HG03342 (cell line): ENCODE measurements around the gene CFAP92.

ENCODE experiments used
- ATAC-seq: cut with Tn5 transposase; IDR thresholded peaks from one replicate; pipeline ENCODE4 v1.9.1; 2021; ENCODE audit warnings: mild to moderate bottlenecking, moderate library complexity; ENCODE audit not compliant: unreplicated experiment

The CFAP92 gene

DNA sequence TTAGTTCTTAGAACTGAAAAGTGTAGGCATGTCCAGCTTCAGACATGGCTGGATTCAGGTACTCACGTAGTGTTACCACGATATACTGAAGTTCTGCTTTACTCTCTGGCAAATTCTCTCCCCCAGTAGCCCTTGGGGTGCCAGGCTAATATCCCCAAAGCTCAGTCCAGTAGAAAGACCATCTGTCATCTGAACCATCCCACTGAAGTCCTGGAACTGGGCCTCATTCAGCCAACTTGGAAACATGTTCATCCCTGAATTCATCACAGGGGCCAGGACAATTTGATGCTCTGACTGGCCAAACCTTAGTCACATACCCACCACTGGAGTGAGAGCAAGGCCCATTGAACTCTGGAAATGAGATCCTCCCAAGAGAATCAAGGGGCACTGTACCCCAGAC lies 15.4 kb upstream of the CFAP92 start:
- no peak for ATAC-seq

DNA sequence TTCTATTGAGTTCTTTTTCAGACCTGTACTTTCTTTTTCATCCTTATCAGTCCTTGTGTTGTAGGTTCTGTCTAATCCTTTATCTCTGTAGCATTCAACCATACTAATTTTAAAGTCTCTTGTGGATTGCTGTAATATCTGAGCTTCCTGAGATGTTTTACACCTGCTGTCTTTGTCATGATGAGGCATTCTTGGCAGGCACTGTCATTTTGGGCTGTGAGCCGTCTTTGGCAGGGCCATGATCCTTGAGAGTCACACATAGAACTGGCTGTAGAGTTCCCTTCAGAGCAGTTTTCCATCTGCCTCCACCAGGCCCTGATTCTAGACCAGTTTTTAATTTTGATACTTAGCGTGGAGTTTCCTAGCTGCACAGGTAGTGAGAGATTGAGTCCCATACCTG lies 13.9 kb upstream of the CFAP92 start:
- ATAC-seq: no peak

DNA sequence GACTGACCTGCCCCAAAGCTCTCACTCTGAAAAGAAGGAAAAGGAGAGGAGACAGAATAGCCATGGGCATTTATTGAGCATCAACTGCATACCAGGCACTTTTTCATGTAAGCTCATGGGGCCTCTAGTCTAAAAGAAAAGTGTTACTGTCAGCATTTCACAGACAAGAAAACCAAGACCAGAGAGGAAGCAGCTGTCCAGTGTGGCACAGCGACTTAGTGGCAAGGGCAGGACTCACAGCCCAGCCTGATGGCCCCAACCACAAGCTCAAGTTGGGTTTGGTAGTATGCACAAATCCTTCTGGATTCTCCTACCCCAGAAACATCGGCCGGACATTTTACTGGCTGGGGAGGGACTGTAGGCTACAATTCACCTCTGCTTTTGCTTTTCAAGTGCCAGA lies 13.0 kb upstream of the CFAP92 start:
- ATAC-seq: no peak

DNA sequence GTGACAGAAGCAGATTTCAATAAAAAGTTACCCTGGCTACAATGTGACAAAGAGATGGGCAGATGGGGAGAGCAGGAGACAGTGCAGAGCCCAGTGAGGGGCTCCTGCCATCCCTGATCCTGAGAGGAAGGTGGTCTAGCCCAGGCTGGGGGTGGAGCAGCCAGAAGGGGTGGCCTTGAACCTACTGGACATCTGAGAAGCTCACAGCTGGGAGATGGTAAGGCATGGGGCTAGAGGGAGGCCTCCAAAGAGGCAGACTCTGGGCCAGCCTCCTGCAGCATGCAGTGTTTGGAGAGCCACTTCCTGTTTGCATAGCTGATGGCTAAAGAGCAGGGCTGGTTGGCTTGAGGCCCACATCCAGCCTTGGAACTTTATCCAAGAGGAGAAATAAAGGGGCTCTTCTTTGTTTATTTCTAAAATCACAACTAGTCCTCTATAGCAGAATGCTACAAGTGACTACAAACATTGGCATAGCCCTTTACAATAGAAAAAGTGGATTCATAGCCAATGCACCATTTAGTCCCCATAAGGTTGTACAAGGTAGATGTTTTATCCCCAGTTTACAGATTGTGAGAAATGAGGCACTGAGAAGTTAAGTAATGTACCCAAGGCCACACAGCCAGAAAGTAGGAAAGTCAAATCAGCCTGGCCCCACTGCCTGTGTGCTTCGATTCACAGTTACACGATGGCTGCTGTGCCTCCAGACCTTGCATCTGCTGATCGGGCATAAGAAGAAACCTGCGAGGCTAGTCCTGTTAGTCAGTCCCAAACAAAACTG lies 11.8 kb upstream of the CFAP92 start:
- no peak for ATAC-seq

DNA sequence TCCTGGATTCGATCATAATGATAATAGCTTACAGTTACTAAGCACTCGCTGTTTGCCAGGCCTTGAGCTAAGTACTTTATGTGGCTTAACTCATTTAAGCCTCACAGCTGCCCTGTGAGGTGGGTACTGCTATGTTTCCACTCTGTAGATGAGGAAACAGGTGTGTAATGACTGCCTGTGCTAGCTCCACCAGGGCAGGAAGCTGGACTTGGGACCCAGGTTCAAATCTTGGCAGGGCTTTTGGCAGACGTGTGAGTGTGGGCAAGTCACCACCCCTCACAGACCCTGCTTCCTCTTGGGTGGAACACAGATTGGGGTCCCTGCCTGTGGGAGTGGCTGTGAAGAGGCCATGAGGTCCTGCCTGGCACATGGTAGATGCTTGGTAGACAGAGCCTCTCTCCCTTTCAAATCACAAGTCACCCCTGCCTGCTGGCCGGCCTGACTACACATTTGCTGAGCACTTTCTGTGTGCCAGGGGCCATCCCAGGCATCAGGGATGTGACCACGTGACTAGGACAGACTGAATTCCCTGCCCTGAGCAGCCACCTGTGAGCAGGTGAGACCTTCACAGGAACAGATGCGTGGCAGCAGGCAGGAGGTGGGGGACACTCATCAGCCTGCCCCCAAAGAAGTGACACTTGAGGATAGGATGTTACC lies 10.9 kb upstream of the CFAP92 start:
- no peak for ATAC-seq

DNA sequence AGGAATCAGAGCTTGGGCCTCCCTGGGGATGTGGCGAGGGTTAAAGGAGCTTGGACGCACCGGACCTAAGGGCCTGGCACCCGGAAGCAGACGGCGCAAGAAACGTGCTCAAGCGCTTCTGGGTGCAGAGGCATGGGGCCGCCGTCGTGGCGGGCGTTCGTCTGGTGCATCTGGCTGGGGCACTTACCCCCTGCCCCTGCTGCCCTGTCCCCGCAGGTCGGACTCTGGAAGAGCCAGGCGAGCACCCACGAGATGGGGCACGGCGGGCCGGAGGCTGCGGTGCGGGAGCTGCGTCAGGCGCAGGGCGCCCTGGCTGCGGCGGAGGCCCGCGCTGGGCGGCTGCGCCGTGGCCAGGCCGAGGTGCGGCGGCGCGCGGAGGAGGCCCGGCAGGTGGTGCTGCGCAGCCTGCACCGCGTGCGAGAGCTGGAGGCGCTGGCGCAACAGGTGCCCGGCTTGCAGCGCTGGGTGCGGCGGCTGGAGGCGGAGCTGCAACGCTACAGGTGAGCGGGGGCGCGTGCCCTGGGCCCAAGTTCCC lies 9.8 kb upstream of the CFAP92 start:
- no peak for ATAC-seq

DNA sequence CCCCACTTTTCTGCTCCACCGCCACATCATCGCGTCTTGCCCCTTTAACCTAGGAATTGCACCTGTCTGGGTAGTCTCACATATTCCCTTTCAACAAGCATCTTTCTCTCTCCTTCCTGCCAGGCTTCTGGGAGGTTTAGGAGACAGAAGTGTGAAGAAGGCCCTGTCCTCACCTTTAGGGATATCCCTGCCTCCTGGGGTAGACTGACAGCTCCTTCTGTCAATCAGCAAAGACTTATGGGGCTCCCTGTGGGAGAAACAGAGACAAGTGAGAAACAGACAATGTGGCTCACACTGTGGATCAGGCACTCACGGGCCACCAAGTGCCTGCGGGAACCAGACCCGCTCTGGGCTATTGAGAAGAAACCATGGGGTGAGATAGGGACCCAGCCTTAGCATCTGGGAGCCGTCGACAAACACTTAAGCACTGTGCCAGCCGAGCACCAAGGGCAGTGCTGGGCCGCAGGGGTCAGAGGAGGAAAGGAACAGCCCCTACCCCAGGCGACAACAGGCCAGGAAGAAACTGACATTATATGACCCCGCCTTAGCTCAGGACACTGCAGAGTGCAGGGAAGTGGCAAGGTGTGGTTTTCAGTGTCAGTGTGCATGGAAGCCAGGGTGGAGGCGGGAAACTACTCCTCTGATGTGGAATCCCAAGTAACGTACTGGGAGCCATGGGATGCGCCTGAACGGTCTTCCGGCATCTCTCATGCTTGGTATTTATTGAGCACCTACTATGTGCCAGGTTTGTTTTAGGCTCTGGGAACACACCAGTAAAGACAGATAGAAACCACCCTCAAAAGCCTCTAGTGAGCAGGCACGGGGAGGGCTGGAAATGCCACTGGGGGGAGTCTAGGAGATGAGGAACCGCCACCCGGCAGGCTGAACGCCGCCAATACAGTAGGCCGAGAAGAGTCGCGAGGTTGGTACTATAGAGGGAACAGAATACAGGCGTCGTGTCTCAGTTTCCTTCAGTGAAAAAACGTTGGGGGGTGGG lies 9.0 kb upstream of the CFAP92 start:
- ATAC-seq: no peak

DNA sequence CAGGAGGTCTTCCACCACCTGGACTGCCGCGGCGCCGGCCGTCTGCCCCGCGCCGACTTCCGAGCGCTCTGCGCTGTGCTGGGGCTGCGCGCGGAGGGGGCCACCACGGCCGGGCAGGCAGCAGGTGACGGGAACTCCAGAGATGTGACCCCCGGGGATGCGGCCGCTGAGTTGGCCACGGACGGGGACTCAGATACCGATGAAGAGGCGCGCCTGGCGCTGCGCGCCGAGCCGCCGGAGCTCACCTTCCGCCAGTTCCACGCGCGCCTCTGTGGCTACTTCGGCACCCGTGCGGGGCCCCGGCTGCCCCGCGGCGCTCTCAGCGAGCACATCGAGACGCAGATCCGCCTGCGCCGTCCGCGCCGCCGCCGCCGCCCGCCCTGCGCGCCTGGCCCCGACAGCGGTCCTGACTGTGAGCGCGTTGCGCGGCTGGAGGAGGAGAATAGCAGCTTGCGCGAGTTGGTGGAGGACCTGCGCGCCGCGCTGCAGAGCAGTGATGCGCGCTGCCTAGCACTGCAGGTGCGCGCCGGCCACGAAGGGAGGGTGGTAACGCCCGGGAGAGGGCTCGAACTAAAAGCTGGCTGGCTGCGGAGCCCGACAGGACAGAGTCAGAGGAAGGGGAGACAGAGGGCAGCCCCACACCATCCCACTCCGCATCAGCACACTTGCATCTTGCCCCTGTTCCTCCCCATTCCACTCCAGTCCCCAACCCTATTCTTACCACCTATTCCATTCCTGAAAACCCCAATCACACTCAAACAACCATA lies 8.1 kb upstream of the CFAP92 start:
- no peak for ATAC-seq

DNA sequence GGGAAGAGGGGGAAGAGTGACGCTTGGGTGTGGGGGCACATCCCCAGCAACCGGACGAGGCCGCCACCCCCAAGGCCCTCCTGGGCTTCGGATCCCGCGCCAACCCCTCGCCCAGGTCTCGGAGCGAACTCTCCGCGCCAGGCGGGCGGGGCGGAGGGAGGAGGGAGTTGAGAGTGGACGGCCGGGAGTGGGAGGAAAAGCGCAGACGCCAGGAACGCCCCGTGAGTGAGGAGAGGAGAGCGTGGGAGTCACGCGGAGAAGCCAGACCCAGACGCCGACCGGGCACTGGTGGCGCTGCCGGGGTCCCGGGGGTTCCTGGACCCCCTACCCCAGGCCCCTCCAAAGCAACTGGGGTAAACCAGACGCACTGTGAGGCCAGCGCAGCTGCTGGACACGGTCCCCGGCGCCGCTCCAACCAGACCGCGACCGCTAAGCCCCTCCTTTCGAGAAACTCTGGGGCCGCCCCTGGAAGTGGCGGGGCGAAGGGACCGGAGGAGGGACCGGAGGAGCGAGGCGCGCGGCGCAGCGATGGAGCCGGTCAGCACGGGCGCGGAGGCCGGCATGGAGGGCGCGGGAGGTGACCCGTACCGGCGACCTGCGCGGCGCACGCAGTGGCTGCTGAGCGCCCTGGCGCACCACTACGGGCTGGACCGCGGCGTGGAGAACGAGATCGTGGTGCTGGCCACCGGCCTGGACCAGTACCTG lies 7.4 kb upstream of the CFAP92 start, which contains the start of gene EFCC1:
Gene EFCC1, plus strand, starts transcription at position 204 of the 705 bp plus-strand sequence. Its CDS starts 325 bp downstream, at position 529.
- no peak for ATAC-seq

DNA sequence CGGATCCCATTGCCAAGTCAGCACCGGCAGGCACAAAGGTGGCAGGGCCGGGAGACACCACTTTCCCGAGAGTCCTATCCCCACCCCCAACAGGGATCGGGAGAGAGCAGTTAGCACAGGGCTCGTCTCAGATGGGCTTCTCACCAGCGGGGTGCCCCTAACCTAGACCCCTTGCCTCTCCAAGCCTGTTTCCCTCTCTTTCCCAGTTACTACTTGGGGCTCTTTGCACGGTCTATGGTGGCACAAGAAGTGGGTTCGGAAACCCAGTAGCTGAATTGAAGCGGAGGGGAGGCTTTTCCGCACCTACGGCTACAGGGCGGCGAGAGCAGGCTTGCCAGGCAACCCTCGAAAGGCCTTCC lies 6.8 kb upstream of the CFAP92 start:
- ATAC-seq: no peak

DNA sequence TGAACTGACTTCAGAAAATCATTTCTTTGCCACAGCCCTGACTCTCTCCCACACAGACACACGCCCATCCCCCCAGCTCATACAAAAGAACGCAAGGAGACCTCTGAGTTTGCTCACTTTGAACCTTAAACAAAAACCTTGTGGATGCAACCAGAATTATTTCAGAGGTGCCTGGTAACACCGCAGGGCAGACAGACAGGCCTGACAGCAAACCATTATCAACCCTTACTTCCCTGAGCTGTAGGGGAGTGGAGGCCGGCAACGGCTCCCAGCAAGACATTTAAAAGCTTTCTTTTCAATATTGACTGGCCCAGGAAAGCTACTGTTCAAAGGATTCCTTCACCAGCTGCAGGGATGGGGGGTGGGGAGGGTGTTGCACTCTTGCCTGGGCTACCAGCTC lies 5.2 kb upstream of the CFAP92 start:
- ATAC-seq: no peak

DNA sequence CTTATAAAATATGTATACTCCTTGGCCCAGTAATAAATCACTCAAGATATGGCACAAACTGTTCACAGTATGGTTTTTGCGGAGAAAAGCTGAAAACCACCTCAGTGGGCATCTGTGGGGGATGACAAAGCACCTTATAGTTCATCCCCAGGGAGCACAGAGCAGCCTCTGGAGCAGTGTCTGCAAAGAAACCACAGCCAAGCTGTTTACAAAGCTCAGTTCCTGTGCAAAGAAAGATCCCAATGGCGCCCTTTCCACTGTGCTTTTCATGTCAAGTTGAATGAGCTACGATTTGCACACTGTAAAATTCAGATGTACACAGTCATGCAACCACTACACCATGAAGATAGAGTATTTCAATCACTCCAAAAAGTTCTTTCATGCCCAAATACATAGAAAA lies 4.7 kb upstream of the CFAP92 start:
- ATAC-seq: no peak

DNA sequence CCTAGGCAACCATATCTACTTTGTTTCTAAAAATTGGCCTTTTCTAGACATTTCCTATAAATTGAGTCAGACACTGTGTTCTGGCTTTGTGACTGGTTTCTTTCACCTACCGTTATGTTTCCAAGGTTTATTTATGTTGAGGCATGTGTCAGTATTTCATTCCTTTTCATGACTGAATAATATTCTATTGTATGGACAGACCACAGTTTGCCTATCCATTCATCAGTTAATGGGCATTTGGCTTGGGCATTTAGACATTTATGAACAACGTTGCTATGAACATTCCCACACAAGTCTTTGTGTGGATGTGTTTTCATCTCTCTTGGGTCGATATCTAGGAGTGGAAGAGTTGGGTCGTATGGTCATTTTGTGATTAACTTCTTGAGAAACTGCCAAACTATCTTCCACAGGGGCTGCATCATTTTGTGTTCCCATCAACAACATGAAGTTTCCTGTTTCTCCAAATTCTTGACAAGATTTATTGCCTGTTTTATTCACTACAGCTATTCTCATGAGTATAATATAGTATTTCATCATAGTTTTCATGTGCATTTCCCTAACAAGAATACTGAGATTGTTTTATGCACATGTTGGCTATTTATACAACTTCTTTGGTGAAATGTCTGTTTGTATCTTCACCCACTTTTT lies 3.7 kb upstream of the CFAP92 start:
- ATAC-seq: no peak

DNA sequence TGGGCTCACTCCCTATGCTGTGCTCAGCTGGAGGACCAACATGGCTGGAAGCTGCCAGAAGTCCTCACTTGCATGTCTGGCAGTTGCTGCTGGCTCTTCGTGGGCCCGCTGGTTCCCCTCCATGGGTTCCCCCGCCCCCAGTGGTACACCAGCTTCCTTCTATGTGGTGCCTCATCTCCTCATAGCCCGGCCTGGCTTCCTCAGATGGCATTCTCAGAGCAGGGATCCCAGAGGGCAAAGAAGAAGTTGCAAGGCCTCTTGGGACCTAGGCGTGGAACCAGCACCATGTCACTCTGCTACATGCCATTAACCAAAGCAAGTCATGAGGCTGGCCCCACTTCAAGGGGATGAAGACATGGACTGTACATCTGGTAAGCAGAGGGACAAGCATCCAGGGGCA lies 2.9 kb upstream of the CFAP92 start:
- no peak for ATAC-seq

DNA sequence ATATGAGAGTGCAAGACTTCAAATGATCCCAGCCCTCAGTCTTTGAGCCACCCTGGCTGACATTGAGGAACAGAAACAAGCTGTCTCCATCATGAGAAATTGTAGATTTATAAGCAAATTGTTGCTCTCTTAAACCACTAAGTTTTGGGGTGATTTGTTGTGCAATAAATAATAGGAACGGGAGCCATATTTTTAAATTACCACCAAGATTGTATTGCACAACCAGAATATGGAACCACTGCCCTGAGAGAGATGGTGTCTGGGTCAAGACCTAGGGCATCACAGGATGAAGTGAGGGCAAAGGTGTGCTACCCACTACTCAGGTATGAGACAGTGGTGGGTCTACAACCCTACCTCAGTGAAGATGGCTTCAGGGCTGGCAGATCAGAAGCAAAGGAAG lies 2.3 kb upstream of the CFAP92 start:
- no peak for ATAC-seq

DNA sequence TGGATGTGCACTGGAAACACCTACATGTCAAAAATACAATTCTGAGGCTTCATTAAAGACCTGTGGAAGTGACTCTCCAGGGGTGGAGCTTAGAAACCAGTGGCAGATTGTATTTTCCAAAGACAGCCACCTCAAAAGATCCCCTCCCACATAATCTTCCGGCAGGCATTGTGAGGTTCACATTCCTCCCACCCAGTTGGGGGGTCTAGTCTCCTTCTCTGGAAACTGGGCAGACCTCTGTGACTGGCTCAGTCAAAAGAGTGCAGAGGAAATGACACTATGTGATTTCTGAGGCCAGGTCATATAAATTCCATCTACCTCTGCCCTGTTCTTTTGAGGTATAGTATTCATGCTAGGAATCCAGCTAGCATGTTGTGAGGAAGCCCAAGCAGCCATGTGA lies 1.9 kb upstream of the CFAP92 start:
- no peak for ATAC-seq

DNA sequence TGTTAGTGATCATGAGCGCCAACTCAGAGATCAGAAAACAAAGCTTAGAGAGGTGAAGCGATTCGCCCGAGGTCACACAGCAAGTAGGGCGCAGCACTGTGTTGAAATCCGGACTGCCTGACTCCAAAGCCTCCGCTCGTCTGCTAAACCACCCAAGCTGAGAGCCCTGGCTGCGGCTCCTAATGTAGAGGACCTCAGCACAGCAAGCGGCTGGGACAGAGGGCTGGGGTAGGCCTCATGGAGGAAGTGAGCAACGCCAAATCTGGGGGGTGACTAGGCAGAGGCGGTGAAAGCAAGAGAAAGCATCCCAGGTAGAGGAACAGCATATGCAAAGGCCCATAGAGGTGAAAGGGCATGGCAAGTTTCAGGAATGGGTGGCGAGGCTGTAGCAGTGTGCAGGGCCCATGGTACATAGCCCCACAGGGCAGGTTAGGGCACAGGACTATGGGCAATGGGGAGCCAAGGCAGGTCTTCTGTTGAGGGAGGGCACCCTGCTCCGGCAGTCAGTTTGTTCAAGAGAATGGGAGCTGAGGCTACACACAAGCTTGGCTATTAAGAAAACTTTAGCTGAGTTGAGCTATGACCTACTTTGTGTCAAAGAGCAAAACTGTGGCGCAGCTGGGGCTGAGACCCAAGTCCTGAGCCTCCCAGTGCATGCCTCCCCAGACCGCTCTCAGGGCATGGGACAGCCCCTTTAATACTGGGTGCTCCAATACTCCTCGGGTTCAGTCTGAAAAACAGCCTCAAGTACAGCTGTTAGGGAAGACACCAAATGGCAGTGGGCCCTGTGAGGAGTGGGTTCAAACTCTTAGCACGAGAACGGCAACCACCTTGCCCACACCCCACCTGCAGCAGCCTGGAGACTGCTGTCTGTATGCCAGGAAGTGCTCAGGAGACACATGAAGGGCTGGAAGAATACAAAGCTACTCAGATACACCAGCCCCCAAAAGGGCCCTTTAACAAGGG lies 988 bp upstream of the CFAP92 start:
- ATAC-seq: no peak

DNA sequence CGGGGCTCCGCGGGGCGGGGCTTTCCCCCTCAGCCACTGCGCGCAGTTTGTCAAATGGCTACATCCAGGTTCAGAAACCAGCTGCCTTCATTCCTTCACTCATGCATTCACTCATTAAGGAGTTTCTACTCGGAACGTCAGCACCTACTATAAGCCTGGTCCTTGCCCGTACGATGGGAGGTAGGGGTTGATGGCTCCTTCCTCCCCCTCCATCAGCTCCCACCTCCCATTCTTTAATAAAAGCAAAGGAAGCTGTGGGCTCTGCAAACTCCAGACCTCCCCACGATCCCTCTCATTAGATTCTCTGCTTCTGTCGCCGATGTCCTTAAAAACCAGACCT lies 267 bp upstream of the CFAP92 start:
- no peak for ATAC-seq
